ENCODE data around the gene KIF16B.

- no peak for TF ChIP-seq CTCF (IDR thresholded peaks at IDR 0.05)
- TF ChIP-seq POLR2A (IDR thresholded peaks at IDR 0.05): no peak
These were observed 301.8 kb downstream of the KIF16B start for GRCh38 chr20:16271450-16271849.

Data from uterus (tissue), 2 donors.